Measurements from ENCODE around the gene MAST1.
"Not testable (repeated sequence)": the region's sequence is repeated elsewhere in the genome, so short reads cannot be mapped to it uniquely, and the experiment has no call there.

MAST1 gene

DNA sequence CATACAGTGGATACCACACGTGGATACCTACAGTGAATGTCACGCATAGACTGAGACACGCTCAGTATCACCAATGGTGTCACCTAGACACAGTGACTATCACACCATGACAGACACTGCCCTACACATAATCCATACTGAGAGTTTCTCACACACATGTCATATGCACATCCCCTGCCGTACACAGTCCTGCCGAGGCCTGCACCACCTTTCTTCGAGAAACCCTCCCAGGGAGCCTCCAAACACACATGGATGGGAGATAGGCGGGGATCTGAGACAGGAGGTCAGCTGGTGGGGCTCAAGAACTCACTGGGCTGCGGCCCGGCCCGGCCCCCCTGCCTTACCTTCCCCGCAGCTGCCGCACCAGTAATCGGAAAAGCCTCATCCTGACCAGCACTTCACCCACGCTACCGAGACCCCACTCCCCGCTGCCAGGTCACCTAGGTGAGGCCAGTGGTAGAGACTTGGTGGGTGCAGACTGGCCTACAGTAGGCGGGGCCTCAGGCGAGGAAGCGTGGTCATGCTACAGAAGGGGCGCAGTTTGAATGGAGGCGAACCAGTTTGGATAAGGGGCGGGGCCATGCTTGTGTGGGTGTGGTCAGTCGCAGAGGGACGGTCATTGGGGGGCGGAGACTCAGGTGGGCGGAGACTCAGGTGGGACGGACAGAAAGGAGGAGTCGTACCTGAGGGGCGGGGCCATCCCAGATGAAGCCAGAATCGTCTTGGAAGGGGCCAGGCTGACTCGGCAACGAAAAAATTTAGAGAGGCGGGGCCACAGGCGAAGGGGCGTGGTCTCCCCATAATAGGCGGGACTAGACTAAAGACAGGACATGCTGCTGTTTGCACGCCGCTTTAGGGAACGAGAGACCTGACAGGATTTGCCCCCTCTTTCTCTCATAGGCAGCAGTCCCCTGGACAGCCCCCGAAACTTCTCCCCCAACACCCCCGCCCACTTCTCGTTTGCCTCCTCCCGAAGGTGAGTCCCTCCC, 2.1 kb downstream of the MAST1 start:
- peak; percentile 64 for DNase-seq (ENCODE audit: low read depth)

DNA sequence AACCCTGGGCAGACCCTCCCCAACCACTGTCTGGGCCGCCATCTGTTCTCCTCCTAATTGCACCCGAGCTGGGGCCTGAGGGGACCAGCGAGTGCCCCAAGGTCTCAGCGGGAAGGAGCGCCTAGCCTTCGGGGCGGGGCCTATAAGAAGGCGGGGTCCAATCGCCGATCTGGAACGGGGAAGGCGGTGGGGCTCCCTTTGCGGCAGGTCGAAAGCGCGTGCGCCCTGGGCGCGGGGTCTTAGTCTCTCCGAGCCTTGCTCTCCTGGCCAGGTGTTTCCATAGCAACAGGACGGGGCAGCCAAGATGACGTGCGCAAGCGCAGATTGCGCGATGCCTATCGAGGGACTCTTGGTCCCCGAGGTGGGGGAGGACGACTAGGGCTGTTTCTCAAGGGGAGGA, 2.8 kb downstream of the MAST1 start:
- peak; percentile 27 for DNase-seq (ENCODE audit: low read depth)

DNA sequence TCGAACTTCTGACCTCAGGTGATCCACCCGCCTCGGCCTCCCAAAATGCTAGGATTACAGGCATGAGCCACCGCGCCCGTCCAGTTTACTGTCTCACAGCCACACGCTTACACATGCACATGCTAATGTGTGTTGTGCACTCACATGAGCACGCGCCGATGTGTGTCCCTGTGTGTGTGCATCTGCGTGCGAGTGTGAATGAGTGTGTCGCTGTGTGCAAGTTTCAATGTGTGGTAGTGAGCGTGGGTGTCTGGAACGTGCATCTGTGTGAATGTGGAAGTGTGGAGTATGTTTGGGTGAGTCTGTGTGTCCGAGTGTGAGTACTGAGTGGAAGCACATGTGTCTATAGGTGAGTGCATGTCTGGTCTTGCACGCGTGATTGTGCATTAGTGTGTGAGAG, 4.2 kb downstream of the MAST1 start:
- no peak for DNase-seq (ENCODE audit: low read depth)

DNA sequence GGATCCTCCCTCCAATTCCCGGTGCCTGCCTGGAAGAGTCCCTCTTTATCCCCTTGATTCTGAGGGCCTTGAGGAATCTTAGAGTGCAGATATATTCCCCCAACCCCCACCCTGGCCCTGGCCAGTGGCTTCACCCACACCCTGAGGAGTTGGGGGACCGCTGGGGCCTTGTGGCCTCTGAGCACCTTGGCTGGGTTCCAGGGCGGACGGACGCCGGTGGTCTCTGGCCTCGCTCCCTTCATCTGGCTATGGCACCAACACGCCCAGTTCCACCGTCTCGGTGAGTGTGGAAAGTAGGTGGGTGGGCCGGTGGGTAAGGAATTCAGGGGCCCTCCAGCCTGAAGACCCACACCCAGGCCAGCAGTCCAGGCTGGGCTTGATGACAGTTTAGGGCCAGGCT, 5.0 kb downstream of the MAST1 start:
- no peak for DNase-seq (ENCODE audit: low read depth)

DNA sequence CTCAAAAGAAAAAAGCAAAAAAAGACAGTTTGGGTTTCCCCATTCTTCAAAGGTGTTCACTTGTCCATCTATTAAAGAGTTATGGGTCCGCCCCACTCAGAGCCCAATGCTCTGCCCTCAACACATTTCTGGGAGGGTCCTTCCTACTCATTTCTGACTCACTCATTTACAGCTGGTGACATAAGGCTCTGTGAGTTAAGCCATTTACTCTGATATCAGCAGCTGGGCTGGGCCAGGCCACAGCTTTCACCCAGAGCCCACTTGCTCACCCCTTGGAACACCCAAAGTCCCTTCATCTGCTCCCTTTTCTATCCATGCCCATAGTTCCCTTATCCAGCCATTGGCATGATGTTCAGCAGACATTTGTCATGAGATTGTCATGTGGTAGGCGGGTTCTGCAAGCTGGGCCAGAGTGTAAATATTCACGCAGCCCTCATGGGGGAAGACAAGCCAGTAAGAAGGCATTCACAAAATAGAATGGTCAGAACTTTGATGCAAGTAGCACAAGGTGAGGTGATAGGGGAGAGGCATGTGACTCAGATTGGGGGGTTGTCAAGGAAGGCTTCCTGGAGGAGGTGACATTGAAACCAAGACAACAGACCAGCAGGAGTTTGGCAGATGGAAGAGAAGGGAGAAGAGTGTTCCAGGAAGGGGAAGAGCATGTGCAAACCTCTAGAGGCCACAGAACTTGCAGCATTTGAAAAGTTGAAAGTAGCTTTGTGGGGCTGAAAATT, 5.9 kb downstream of the MAST1 start:
- DNase-seq (ENCODE audit: low read depth) = no peak

DNA sequence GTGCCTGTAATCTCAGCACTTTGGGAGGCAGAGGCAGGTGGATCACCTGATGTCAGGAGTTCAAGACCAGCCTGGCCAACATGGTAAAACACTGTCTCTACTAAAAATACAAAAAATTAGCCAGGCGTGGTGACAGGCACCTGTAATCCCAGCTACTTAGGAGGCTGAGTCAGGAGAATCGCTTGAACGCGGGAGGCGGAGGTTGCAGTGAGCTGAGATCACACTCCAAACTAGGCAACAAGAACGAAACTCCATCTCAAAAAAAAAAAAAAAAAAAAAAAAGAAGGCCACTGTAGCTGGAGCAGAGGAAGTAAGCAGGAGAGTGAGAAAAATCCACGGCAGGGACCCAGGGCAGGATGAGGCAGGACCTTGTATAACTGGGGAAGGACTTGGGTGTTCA, 8.3 kb downstream of the MAST1 start:
- DNase-seq (ENCODE audit: low read depth) = not testable (repeated sequence)

DNA sequence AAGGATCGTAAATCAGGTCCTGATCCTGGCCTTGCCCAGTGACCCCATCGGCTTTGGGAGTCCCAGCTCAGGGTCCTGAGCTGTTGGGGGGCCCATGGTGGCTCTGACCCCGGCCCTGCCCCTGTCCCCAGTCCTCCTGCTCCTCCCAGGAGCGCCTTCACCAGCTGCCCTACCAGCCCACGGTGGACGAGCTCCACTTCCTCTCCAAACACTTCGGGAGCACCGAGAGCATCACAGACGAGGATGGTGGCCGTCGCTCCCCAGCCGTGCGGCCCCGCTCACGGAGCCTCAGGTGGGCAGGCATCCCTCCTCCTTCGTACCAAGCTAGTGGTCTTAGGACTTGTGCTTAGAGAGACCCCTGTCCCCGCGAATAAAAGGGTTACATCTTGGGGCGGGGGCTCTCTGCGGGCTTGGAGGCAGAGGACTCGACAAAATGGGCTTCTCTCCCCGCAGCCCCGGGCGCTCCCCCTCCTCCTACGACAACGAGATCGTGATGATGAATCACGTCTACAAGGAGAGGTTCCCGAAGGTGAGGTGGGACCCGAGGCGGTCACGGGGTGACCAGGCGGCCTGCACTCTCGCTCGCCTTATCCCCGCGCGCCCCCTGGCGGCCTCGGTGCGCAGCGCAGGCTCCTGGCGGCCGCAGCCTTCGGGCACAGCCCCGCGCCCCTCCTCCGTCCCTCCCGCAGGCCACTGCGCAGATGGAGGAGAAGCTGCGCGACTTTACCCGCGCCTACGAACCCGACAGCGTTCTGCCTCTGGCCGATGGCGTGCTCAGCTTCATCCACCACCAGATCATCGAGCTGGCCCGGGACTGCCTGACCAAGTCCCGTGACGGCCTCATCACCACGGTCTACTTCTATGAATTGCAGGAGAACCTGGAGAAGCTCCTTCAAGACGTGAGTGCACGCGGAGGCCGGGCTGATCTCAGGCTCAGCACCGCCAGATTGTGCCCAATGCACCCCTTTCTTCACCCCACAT, 9.1 kb downstream of the MAST1 start:
- peak; percentile 65 for DNase-seq (ENCODE audit: low read depth)

DNA sequence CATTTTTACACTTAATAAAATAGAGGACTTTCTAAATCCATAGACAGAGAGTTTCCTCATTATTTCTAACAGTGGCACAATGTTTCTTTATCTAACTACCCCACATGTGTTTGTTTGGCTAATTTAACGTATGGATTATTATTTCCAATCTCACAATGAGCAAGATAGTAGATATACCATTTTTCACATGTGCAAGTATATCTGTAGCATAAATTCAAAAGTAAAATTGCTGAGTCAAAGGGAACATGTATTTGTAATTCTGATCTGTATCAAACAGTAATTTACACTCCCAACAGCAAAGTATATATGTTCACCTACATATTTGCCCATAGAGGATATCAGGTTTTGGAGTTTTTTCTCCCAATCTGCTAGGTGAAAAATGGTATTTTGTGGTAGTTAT, 18.3 kb downstream of the MAST1 start:
- no peak for DNase-seq (ENCODE audit: low read depth)

DNA sequence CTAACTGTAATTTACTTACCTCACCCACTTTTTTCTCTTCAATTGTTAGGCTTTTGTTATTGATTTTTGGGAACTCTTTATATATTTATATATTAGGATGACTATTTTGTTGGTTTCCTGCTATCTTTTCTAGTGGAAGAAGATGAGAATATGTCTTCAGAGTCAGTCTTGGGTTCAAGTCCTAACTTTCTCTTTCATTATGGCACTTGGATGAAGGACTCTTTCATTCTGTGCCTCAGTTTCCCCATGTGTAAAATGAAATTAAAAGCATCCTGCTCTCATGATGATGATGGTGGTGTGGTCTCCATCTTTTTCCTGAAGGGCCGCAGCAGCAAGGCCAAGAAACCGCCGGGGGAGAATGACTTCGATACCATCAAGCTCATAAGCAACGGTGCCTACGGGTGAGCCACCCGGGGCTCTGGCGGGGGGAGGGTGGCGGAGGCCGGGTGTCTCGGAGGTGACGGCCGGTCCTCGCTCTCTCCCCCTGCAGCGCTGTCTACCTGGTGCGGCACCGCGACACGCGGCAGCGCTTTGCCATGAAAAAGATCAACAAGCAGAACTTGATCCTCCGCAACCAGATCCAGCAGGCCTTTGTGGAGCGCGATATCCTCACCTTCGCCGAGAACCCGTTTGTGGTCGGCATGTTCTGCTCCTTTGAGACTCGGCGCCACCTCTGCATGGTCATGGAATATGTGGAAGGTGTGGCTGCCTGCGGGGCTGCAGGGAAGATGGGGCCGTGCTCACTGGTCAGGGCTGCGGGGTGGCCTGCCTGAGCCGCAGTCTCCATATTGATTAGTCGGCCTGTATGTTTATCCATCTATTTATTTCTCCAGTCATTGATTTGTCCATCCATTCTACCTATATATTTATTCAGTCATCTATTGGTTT, 20.0 kb downstream of the MAST1 start:
- DNase-seq (ENCODE audit: low read depth) = no peak

DNA sequence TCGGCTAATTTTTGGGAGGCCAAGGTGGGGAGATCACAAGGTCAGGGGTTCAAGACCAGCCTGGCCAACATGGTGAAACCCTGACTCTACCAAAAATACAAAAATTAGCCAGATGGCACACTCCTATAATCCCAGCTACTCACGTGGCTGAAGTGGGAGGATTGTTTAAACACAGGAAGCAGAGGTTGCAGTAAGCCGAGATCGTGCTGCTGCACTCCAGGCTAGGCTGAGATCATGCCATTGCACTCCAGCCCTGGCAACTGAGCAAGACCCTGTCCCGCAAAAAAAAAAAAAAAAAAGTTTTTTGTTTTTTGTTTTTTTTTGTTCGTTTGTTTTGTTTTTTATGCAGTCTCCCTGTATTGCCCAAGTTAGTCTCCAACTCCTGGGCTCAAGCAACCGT, 21.2 kb downstream of the MAST1 start:
- DNase-seq (ENCODE audit: low read depth) = no peak

DNA sequence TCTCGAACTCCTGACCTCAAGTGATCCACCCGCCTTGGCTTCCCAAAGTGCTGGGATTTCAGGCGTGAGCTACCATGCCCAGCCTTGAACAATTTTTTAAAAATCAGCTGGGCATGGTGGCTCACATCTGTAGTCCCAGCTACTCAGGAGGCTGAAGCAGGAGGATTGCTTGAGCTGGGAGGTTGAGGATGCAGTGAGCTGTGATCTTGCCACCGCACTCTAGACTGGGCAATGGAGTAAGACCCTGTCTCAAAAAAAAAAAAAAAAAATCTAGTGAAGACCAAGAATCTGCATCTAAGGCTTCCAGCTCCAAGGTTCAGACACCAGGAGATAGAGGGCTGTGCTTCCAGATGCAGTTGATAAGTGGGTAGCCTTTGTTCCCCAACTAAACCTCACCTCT, 25.8 kb downstream of the MAST1 start:
- no peak for DNase-seq (ENCODE audit: low read depth)

DNA sequence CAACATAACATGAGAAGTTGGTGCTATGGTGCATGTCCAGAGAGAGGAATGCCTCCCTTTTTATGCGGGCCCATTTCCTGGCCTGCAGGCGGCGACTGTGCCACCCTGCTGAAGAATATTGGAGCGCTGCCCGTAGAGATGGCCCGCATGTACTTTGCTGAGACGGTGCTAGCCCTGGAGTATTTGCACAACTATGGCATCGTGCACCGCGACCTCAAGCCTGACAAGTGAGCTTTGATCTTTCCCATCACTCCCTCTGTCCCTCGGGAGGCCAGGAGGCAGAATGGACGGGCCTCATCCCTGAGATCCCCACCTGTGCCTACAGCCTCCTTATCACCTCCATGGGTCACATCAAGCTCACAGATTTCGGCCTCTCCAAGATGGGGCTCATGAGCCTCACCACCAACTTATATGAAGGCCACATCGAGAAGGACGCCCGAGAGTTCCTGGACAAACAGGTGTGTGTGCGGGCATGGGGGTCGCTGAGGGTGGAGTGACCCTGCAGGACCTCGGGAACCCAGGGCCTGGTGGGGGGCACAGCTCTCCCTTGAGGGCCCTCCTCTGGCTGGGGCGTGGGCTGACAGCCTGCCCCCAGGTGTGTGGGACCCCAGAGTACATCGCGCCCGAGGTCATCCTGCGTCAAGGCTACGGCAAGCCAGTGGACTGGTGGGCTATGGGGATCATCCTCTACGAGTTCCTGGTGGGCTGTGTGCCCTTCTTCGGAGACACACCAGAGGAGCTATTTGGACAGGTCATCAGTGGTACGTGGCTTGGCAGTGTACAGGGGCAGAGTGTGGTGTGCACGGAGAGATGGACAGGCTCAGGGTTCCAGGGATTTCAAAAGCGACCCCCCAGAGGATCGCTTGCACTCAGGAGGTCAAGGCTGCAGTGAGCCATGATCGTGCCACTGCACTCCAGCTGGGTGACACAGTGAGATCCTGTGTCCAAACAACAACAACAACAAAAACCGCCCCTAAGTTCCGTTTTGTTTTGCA, 26.7 kb downstream of the MAST1 start:
- no peak for DNase-seq (ENCODE audit: low read depth)

DNA sequence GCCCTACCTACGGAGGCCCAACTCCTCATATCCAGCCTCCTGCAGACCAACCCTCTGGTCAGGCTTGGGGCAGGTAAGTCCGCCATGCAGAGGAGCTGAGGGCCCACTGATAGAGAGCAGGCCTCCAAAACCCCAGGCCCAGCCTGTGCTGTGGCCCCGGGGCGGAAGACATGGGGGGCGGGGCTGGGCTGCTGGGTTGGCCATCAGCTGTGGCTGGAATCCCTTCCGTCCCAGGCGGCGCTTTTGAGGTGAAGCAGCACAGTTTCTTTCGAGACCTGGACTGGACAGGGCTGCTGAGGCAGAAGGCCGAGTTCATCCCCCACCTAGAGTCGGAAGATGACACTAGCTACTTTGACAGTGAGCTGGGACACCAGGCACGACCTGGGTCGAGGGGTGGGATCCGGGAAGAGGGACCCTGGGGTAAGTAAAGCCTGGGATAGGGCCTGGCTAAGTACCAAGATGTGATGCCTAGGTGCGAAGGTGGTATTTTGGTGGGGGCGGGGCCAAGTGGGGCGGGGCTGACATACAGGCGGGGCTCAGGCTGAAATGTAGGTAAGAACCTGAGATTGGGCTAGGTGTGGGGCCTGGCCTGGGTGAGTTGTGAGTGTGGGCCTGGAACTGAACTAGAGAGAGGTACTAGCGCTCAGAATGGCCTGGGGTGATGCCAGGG, 27.6 kb downstream of the MAST1 start:
- no peak for DNase-seq (ENCODE audit: low read depth)

DNA sequence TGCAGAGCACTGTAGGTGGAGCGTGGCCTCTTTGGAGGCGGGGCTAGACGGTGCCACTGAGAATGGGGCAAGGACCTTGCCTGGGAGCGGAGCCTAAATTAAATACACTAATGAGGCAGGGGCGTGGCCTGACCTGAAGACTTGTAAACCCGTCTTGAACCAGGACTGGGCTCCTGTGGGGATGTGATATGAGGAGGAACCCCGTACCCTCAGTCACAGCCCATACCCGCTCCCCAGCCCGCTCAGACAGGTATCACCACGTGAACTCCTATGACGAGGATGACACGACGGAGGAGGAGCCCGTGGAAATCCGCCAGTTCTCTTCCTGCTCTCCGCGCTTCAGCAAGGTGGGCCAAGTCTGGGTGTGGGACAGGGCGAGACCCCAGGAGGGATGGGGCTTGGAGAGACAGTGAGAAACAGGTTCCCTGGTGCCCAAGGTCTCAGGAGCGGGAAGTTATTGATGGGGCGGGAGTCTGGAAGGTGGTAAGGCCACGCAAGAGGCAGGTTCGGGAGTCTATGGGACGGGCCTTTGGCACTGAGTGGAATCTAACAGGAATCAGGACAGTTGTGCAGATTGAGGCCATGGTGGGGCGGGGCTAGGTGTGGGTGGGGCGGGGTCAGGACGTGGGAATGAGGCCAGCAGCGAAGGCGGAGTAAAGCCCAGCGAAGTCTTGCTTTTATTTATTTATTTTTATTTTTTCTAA, 28.3 kb downstream of the MAST1 start:
- no peak for DNase-seq (ENCODE audit: low read depth)

DNA sequence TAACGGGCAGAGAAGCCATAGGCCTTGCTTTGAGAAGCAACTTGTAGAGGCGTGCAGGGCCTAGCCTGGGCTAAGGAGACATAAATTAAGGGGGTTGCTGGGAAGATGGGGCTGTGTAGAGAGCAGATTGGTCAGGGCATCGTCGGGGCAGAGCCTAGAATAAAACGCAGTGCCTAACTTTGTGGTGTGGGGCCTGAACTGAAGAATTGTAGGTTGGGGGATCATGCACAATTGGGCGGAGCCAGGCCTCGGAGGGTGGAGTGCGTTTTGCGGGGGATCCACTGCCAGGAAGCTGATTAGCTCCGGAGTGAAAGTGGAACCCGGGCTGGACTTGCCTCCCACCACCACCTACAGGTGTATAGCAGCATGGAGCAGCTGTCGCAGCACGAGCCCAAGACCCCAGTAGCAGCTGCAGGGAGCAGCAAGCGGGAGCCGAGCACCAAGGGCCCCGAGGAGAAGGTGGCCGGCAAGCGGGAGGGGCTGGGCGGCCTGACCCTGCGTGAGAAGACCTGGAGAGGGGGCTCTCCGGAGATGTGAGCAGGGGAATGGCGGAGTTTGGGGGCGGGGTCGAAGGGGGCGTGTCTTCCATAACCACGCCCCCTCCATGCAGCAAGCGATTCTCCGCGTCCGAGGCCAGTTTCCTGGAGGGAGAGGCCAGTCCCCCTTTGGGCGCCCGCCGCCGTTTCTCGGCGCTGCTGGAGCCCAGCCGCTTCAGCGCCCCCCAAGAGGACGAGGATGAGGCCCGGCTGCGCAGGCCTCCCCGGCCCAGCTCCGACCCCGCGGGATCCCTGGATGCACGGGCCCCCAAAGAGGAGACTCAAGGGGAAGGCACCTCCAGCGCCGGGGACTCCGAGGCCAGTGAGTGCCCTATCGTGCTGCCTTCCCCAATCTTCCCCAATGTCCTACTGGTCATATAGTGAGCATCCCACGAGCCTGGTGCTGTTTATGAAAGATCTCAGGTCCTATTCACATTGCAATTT, 29.1 kb downstream of the MAST1 start:
- DNase-seq (ENCODE audit: low read depth) = peak; percentile 39

DNA sequence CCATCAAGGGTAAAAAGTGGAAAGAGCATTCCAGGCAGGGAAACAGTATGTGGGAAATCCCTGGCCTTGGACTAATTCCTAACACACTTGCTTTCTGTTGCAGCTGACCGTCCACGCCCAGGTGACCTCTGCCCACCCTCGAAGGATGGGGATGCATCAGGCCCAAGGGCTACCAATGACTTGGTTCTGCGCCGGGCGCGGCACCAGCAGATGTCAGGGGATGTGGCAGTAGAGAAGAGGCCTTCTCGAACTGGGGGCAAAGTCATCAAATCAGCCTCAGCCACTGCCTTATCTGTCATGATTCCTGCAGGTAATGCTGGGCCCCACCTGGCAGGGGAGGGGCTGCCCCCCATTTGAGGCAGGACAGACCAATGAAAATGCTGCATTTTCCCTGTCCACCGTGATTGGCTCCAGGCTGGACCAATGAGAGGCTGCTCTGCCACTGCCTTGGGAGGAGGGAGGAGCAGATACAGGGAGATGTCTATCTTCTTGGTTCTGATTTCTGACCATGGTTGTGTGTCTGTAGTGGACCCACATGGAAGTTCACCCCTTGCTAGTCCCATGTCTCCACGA, 30.3 kb downstream of the MAST1 start:
- DNase-seq (ENCODE audit: low read depth) = peak; percentile 18

DNA sequence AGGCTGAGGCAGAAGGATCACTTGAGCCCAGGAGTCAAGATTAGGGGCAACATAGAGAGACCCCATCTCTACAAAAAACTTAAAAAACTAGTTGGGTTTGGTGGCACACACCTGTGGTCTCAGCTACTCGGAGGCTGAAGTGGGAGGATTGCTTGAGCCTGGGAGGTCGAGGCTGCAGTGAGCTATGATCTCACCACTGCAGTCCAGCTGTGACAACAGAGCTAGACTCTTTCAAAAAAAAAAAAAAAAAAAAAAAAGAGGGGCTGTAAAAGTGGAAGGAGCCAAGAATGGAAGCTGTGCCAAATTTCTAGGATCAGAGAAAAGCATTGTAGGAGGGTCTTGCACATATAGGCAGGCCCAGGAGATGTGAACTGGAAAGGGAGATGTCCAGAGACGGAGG, 33.4 kb downstream of the MAST1 start:
- no peak for DNase-seq (ENCODE audit: low read depth)
